HepG2 (cell line): ENCODE measurements around the gene ADAM22. TPM values are rescaled to one million over a fixed set of nuclear protein-coding genes. Genes with fewer than 3 reads are reported as not detected.

ENCODE experiments used
- SIN3B ChIP-seq: fragments of 150-350 bp; IDR thresholded peaks from 2 replicates; pipeline ENCODE4 v1.6.1; 2014; ENCODE audit warnings: low read length
- ZNF235 ChIP-seq: sonication (generic); formaldehyde crosslinking; IDR thresholded peaks from 2 replicates; pipeline ENCODE4 v1.8.1; 2023; ENCODE audit warnings: mild to moderate bottlenecking, missing genetic modification reagents, borderline replicate concordance
- ZNF432 ChIP-seq: sonication (generic); formaldehyde crosslinking; IDR thresholded peaks from 2 replicates; pipeline ENCODE4 v1.5.0; 2020; ENCODE audit warnings: missing genetic modification reagents, mild to moderate bottlenecking, borderline replicate concordance
- polyA plus RNA-seq, 8 experiments: library from polyadenylated mRNA; depleted of rRNA in 3 of 8; stranded (reverse) in 7 of 8; unstranded in 1 of 8; fragments of >200 nt; fragmentation: Illumina TruSeq in 4 of 8; extraction: Trizol in 4 of 8; gene quantifications; 2 replicates each; pipeline versions ENCODE4 v1.2.1 to v1.2.3, GENCODE V29; 2011 to 2016; ENCODE audit warnings: low read depth in 4 of 8, missing spikeins in 1 of 8, mixed read lengths in 1 of 8; ENCODE audit not compliant: insufficient read depth in 1 of 8
- total RNA-seq, 5 experiments: library from RNA; depleted of rRNA; stranded (reverse); fragments of >200 nt; fragmentation: Illumina TruSeq; extraction: Trizol; gene quantifications; 2 replicates each; pipeline ENCODE4 v1.2.3, GENCODE V29; 2016; ENCODE audit warnings: low read depth in 1 of 5
- TF ChIP-seq, protein P1 (sequence below): sonication (generic); formaldehyde crosslinking; IDR thresholded peaks from 2 replicates; pipeline ENCODE4 v1.4.0; 2020; ENCODE audit warnings: missing genetic modification reagents
- TF ChIP-seq, protein P2 (sequence below): sonication (generic); formaldehyde crosslinking; IDR thresholded peaks from 2 replicates; pipeline ENCODE4 v1.5.1; 2020; ENCODE audit warnings: missing genetic modification reagents, mild to moderate bottlenecking, borderline replicate concordance
- TF ChIP-seq, protein P3 (sequence below): sonication (generic); formaldehyde crosslinking; IDR thresholded peaks from 2 replicates; pipeline ENCODE4 v1.4.0; 2020; ENCODE audit warnings: missing genetic modification reagents
- TF ChIP-seq, protein P4 (sequence below): sonication (generic); formaldehyde crosslinking; IDR thresholded peaks from 2 replicates; pipeline ENCODE4 v1.4.0; 2020; ENCODE audit warnings: missing genetic modification reagents

The ADAM22 gene
- total and polyA plus RNA-seq, 2 of the 13 experiments (the other 11 are each of a cell fraction or from before 2014, with no cell fraction given): 1.9 to 6.7 TPM

- no peak for TF ChIP-seq ZNF432 (CRISPR knock-in tag)
- no peak for TF ChIP-seq ZNF235 (CRISPR knock-in tag)
- TF ChIP-seq, protein P1, sequence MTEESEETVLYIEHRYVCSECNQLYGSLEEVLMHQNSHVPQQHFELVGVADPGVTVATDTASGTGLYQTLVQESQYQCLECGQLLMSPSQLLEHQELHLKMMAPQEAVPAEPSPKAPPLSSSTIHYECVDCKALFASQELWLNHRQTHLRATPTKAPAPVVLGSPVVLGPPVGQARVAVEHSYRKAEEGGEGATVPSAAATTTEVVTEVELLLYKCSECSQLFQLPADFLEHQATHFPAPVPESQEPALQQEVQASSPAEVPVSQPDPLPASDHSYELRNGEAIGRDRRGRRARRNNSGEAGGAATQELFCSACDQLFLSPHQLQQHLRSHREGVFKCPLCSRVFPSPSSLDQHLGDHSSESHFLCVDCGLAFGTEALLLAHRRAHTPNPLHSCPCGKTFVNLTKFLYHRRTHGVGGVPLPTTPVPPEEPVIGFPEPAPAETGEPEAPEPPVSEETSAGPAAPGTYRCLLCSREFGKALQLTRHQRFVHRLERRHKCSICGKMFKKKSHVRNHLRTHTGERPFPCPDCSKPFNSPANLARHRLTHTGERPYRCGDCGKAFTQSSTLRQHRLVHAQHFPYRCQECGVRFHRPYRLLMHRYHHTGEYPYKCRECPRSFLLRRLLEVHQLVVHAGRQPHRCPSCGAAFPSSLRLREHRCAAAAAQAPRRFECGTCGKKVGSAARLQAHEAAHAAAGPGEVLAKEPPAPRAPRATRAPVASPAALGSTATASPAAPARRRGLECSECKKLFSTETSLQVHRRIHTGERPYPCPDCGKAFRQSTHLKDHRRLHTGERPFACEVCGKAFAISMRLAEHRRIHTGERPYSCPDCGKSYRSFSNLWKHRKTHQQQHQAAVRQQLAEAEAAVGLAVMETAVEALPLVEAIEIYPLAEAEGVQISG (CRISPR knock-in tag): no peak
- no peak for TF ChIP-seq SIN3B
- TF ChIP-seq, protein P2, sequence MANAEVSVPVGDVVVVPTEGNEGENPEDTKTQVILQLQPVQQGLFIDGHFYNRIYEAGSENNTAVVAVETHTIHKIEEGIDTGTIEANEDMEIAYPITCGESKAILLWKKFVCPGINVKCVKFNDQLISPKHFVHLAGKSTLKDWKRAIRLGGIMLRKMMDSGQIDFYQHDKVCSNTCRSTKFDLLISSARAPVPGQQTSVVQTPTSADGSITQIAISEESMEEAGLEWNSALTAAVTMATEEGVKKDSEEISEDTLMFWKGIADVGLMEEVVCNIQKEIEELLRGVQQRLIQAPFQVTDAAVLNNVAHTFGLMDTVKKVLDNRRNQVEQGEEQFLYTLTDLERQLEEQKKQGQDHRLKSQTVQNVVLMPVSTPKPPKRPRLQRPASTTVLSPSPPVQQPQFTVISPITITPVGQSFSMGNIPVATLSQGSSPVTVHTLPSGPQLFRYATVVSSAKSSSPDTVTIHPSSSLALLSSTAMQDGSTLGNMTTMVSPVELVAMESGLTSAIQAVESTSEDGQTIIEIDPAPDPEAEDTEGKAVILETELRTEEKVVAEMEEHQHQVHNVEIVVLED (CRISPR knock-in tag): no peak
- TF ChIP-seq, protein P3, sequence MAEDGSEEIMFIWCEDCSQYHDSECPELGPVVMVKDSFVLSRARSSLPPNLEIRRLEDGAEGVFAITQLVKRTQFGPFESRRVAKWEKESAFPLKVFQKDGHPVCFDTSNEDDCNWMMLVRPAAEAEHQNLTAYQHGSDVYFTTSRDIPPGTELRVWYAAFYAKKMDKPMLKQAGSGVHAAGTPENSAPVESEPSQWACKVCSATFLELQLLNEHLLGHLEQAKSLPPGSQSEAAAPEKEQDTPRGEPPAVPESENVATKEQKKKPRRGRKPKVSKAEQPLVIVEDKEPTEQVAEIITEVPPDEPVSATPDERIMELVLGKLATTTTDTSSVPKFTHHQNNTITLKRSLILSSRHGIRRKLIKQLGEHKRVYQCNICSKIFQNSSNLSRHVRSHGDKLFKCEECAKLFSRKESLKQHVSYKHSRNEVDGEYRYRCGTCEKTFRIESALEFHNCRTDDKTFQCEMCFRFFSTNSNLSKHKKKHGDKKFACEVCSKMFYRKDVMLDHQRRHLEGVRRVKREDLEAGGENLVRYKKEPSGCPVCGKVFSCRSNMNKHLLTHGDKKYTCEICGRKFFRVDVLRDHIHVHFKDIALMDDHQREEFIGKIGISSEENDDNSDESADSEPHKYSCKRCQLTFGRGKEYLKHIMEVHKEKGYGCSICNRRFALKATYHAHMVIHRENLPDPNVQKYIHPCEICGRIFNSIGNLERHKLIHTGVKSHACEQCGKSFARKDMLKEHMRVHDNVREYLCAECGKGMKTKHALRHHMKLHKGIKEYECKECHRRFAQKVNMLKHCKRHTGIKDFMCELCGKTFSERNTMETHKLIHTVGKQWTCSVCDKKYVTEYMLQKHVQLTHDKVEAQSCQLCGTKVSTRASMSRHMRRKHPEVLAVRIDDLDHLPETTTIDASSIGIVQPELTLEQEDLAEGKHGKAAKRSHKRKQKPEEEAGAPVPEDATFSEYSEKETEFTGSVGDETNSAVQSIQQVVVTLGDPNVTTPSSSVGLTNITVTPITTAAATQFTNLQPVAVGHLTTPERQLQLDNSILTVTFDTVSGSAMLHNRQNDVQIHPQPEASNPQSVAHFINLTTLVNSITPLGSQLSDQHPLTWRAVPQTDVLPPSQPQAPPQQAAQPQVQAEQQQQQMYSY (CRISPR knock-in tag): no peak
- TF ChIP-seq, protein P4, sequence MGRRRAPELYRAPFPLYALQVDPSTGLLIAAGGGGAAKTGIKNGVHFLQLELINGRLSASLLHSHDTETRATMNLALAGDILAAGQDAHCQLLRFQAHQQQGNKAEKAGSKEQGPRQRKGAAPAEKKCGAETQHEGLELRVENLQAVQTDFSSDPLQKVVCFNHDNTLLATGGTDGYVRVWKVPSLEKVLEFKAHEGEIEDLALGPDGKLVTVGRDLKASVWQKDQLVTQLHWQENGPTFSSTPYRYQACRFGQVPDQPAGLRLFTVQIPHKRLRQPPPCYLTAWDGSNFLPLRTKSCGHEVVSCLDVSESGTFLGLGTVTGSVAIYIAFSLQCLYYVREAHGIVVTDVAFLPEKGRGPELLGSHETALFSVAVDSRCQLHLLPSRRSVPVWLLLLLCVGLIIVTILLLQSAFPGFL (CRISPR knock-in tag): no peak
These were observed 290.7 kb downstream of the ADAM22 start (continued) for GRCh38 chr7:88224601-88225275.
